Esophagus squamous epithelium (tissue), 4 donors: Measurements from ENCODE around the gene GIN1.
"Not testable (repeated sequence)": the region's sequence is repeated elsewhere in the genome, so short reads cannot be mapped to it uniquely, and the experiment has no call there.

Experiments
- POLR2A ChIP-seq, 4 donors: fragments of 450-650 bp; IDR thresholded peaks; one replicate each; pipeline ENCODE4 v1.6.1; 2017; ENCODE audit warnings: antibody characterized with exemption in 4 of 4, mild to moderate bottlenecking in 4 of 4, moderate library complexity in 3 of 4
- TF ChIP-seq, protein P1 (sequence below), 6 experiments: fragments of 450-650 bp in 4 of 6; fragments of 200-600 bp in 2 of 6; sonication (generic) in 2 of 6; IDR thresholded peaks; one replicate each; pipeline ENCODE4 v1.5.1; 2016 to 2019; ENCODE audit warnings: antibody characterized with exemption in 6 of 6, mild to moderate bottlenecking in 4 of 6, moderate library complexity in 4 of 6

DNA sequence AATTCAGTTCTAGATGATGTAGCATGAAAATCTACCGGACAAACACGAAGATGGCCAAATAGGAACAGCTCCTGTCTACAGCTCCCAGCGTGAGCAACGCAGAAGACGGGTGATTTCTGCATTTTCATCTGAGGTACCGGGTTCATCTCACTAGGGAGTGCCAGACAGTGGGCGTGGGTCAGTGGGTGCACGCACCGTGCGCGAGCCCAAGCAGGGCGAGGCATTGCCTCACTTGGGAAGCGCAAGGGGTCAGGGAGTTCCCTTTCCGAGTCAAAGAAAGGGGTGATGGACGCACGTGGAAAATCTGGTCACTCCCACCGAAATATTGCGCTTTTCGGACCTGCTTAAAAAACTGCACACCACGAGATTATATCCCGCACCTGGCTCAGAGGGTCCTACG lies 73.2 kb downstream of the GIN1 start:
- TF ChIP-seq POLR2A (IDR thresholded peaks at IDR 0.05), result not testable (repeated sequence)
- TF ChIP-seq, protein P1, sequence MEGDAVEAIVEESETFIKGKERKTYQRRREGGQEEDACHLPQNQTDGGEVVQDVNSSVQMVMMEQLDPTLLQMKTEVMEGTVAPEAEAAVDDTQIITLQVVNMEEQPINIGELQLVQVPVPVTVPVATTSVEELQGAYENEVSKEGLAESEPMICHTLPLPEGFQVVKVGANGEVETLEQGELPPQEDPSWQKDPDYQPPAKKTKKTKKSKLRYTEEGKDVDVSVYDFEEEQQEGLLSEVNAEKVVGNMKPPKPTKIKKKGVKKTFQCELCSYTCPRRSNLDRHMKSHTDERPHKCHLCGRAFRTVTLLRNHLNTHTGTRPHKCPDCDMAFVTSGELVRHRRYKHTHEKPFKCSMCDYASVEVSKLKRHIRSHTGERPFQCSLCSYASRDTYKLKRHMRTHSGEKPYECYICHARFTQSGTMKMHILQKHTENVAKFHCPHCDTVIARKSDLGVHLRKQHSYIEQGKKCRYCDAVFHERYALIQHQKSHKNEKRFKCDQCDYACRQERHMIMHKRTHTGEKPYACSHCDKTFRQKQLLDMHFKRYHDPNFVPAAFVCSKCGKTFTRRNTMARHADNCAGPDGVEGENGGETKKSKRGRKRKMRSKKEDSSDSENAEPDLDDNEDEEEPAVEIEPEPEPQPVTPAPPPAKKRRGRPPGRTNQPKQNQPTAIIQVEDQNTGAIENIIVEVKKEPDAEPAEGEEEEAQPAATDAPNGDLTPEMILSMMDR (IDR thresholded peaks at IDR 0.05), result not testable (repeated sequence)
